Measurements from ENCODE around the gene FOXN3.
"Not testable (repeated sequence)": the region's sequence is repeated elsewhere in the genome, so short reads cannot be mapped to it uniquely, and the experiment has no call there.

FOXN3 gene

GRCh38 chr14:89302396-89302950, 114.6 kb downstream of the FOXN3 start:
- no peak for DNase-seq

DNA sequence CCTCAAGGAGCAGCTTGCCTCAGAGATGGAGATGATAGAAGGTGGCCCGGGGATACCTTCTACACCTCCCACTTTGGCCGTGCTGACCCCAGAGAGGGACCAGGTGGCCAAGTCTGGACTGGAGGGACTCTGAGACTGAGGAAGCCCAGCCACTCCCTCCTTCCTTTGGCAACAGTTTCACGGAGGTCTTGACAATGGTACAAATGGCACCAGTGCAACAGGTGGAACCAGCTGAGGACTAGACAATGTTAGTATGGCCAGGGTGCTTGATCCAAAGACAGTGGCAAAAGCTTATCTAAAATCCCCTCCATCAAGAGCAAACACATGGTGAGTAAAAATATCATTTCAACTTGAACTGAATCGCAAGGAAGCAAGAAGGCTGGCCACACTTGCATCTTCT, 117.4 kb downstream of the FOXN3 start:
- no peak for DNase-seq

- DNase-seq, result no peak
Observed at GRCh38 chr14:89298056-89298834, 118.8 kb downstream of the FOXN3 start.

DNA sequence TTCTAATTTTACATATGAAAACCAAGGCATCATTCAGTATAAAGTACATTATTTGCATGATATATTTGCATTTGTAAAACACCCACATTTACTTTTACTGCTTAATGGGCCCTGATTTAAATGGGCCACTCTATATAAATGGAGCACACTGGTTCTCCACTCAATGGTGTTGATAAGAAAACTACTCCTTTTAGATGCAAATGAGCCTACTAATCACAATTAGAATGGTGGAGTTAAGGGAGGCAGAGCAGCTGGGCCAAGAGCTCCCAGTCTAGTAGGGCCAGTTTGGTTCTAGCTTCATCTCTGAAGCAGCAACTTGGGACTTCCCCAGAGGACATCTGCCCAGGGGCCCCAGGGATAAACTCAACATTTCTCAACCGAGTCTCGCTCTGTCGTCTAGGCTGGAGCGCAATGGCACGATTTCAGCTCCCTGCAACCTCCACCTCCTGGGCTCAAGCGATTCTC, 120.7 kb downstream of the FOXN3 start:
- no peak for DNase-seq

- no peak for DNase-seq
Observed at GRCh38 chr14:89294872-89295271, 122.2 kb downstream of the FOXN3 start.

GRCh38 chr14:89294469-89294868, 122.6 kb downstream of the FOXN3 start:
- DNase-seq, result not testable (repeated sequence)

GRCh38 chr14:89294060-89294459, 123.0 kb downstream of the FOXN3 start:
- no peak for DNase-seq

DNA sequence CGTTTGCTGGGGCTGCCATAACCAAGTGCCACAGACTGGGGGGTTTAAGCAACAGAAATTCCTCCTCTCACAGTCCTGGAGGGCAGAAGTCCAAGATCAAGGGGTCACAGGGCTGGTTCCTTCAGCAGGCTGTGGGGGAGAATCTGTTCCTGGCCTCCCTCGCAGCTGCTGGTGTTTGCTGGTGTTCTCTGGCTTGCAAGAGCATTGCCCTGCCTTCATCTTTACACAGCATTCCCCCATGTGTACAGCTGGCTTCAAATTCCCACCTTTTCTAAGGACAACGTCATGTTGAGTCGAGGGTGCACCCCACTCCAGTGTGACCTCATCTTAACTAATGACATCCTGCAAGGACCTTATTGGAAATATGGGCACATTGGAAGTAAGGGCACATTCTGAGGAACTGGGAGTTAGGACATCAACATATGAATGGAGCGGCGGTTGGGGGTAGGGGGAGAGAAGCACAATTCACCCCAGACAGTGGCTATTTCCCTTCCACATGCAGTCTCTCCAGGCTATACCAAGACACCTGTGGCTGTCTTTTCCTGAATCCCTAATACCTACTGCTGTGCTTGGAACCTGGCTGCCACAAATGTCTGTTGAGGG, 123.6 kb downstream of the FOXN3 start:
- DNase-seq, result no peak

DNA sequence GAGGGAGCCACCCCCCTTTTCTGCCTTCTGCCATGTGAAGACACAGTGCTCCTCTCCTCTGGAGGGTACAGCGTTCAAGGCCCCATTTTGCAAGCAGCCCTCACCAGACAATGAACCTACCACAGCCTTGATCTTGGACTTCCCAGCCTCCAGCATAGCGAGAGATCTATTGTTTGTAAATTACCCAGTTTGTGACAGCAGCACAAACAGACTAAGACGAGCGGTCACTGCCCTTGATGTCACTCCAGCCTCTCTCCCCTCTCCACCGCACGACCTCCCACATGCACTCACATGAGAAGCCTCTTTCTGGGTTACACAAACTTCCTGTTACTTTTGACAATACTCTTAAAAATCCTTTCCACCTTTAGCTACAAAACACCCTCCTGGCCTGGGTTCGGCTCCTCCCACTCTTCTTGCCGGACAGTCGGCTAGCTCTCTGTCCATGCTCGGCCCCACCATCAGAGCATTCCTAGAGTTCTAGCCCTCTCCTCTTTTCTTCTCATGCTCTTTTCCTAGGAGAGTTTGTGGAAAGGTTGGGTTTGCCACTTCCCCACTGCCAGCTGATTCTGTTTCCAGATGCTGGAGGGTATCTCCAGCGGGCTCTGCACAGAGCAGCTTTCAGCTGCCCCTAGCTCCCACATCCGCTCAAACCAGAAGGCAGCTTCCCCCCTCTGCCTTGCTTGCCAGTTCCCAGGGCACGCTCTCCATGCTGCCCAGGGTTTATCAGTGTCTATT, 124.3 kb downstream of the FOXN3 start:
- no peak for DNase-seq

DNA sequence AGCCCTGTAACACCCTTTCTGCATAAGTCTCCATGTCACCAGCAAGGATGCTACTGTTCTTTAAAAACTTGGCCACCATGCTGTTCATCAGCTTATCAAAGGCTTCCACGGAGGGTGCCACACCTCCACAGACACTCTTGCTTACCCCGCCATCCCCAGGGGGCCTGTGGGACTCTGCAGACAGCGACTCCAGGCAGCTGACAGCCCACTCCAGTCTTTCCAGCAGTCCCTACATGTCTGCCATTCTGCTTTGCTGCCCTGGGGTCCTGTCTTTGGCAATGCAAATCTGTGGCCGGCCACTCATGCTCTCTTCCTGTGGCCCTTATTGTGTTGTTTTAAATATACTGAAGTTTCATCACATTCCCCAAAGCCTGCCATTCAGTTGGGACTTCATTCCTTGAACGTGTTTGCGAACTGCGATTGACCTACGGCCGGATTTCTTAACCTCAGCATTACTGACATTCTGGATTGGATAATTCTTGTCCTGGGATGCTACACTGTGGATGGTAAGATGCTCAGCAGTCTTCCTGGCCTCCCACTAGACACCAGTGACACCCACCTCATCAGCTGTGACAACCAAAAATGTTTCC, 125.6 kb downstream of the FOXN3 start:
- no peak for DNase-seq

DNA sequence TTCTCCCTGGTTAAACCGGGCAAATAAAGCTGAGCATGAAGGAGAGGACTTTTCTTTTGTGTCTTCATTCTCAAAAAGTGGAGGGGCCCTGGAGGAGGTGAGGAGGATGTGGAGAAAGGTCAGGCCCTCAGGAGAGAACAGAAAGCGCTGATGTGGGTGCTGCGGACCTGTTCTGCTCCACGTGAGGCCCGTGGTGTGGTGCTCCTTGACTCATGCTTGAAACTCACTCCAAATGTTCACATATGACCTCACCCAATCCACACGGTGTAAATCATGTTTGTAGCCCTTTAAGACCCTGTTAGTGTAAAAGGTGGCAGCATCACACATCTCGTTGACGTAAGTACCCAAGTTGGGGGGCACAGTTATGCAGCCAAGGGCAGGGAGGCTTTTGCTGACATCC, 126.2 kb downstream of the FOXN3 start:
- no peak for DNase-seq

DNA sequence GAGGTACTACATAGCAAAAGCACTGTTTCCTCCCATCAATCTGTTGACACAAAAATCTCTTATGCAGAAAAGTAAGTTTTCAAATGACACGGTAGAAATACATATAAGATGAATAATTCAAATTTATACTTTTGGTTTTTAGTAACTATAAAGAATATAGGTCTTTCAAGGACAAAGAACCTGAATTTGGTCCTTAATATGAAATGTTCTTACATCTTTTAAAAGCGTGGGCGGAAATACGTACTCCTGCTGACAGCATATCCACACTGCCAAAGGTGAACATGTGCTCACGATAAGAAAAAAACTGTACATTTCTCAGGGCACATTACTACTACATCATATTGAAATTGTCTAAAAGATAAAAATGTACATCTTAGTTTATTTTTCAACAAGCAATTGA, 127.6 kb downstream of the FOXN3 start:
- no peak for DNase-seq

DNA sequence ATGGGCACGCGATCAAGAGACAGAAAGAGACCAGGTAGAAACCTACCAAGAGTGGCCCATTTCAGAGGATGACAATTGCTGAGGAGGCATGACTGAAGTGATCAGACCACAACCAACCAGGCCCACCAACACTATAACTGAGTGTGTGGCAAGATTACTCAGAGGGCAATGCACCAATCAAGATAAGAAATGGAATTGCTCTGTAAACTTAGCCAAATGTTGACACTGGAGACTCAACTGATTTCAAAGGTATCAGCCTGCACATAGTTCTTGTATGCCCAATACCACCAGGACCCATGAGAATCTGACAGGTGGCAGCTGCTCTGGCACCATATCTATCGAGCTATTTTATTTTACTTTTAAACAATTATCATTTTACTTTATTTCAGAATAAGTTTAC, 128.9 kb downstream of the FOXN3 start:
- DNase-seq, result no peak

GRCh38 chr14:89284333-89285058, 132.5 kb downstream of the FOXN3 start:
- no peak for DNase-seq

DNA sequence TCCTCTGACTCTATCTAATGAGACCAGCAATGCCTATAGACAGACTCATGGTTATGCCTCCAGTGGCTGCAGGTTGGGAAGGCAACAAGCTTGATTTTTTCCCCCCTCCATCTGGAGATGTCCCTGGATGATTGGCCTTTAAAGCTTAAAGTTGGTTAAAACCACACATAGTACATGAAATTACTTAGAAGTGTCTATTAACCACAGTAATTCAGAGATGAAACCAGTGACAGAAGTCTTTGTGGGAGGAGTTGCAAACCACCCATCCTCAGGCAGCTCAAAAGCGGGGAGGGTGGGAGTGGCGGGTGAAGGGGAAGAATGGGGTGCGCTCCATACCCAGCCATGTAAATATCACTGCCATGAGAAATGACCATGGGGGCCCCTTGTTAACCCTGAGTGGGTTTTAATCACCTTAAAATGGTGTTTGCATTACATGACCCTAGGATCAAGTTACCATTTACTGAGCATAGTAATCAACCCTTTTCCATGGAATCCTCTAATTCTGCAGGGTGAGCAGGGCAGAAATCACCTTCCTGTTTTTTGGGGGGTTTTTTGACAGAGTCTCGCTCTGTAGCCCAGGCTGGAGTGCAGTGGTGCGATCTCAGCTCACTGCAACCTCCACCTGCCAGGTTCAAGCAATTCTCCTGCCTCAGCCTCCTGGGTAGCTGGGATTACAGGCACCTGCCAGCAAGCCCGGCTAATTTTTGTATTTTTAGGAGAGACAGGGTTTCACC, 133.5 kb downstream of the FOXN3 start:
- DNase-seq, result no peak

GRCh38 chr14:89282191-89282590, 134.8 kb downstream of the FOXN3 start:
- no peak for DNase-seq

- no peak for DNase-seq
Observed at GRCh38 chr14:89280600-89280999, 136.4 kb downstream of the FOXN3 start.

DNA sequence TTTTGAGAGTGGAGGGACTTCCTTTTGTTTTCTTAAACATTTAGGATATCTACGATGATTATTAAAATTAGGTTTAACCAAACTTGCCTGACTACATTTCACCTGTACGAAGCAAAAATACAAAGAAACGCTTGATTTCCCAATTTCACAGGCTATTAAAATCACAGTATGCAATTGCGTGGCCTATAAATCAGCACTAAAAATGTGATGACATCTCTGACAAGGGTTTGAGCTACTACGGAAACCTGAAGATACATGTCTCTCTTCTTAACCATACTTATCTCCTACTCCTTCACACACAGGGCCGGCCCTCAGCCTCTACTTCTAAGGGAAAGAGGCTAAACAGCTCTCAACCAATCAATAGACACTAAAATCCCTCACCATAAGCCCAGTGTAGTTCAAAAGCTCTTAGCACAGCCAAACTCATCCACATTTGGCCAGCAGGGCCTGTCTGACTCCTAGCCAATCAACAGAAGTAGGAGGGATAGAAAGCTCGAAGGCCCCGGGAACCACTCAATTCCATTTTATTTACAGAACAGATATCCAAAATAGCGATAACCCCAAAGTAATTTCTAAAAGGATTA, 137.3 kb downstream of the FOXN3 start:
- DNase-seq, result no peak

- no peak for DNase-seq
Observed at GRCh38 chr14:89277203-89277602, 139.8 kb downstream of the FOXN3 start.

DNA sequence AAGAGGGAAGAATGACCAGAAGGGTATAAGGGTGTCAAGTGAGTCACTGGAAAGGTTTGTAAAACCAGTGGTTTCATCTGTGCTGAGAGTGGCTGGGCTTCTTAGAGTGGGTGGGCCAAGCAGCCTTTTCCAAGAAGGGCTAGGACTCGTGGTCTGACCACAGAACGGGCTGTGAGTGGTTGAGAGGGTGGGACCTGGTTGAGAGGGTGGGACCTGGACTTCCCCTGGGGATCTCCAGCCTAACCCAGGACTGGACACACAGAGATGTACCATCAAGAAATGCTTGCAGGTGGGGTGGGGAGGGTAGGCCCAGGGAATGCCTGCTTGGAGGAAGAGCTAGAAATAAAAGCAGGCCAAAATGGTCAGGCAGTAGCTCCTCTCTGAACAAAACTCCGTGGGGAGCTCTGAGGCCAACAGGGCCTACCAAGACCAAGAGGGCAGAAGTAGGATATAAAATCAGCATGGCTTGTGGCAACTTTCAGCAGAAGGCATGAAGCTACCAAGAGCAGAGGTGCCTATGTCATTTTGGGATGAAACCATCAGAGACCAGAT, 140.5 kb downstream of the FOXN3 start:
- DNase-seq, result no peak
